Adrenal gland (tissue), 5 donors: ENCODE results near the gene SLC25A23.

Experiments used
- POLR2A ChIP-seq, 2 donors: fragments of 450-650 bp; IDR thresholded peaks; one replicate each; pipeline ENCODE4 v1.6.1; 2017; ENCODE audit warnings: antibody characterized with exemption in 2 of 2, mild to moderate bottlenecking in 2 of 2, moderate library complexity in 1 of 2
- TF ChIP-seq, protein P1 (sequence below), 6 experiments: fragments of 450-650 bp in 4 of 6; fragments of 200-600 bp in 2 of 6; sonication (generic) in 1 of 6; IDR thresholded peaks; 1 replicate in 5 of 6; 2 replicates in 1 of 6; pipeline versions ENCODE4 v1.5.1 to v1.8.0; 2016 to 2021; ENCODE audit warnings: antibody characterized with exemption in 6 of 6, mild to moderate bottlenecking in 2 of 6, moderate library complexity in 1 of 6
- donor health status: DM: no; HTN: no; CAD: no.

DNA sequence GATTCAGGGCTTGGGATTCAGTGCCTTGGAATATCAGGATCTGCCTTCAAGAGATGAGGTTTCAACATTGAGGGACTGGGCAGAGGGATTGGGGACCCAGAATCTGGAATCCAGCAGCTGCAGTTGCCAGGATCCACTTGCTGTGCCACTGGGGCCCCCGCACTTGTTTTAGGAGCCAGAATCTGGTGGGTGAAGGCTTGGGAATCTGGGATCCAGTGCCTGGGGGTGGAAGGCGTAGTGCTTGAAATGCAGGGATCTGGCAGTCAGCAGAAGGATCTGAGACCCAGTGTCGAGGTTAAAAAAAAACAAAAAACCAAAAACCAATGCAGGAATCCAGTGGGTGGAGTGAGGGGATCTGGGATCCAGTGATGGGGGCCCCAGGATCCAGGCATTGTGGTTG is 18.7 kb downstream of the SLC25A23 start:
- TF ChIP-seq, protein P1, sequence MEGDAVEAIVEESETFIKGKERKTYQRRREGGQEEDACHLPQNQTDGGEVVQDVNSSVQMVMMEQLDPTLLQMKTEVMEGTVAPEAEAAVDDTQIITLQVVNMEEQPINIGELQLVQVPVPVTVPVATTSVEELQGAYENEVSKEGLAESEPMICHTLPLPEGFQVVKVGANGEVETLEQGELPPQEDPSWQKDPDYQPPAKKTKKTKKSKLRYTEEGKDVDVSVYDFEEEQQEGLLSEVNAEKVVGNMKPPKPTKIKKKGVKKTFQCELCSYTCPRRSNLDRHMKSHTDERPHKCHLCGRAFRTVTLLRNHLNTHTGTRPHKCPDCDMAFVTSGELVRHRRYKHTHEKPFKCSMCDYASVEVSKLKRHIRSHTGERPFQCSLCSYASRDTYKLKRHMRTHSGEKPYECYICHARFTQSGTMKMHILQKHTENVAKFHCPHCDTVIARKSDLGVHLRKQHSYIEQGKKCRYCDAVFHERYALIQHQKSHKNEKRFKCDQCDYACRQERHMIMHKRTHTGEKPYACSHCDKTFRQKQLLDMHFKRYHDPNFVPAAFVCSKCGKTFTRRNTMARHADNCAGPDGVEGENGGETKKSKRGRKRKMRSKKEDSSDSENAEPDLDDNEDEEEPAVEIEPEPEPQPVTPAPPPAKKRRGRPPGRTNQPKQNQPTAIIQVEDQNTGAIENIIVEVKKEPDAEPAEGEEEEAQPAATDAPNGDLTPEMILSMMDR (IDR thresholded peaks at IDR 0.05) = no peak
- TF ChIP-seq POLR2A (IDR thresholded peaks at IDR 0.05) = no peak
